VCaP (cell line): ENCODE data around the gene B3GALNT1.
A peak's percentile ranks its signal among the peaks of the same experiment; 100 is the strongest.

ENCODE experiments used
- H3K27ac ChIP-seq: fragments of 450-650 bp; 2 replicates; pipeline ENCODE4 v1.5.1; 2017
- CTCF ChIP-seq: fragments of 450-650 bp; conservative IDR thresholded peaks from 2 replicates; pipeline ENCODE4 v1.5.1; 2017; ENCODE audit warnings: mild to moderate bottlenecking, moderate library complexity

B3GALNT1 gene

GRCh38 chr3:161103776-161104385 is 1.3 kb downstream of the B3GALNT1 start:
- H3K27ac ChIP-seq = peak overlapping the region; percentile 92
- no peak for TF ChIP-seq CTCF

- TF ChIP-seq CTCF = no peak
- H3K27ac ChIP-seq = peak overlapping the region; percentile 18; the same call in 1 of the 2 replicates
Measured at GRCh38 chr3:161101609-161102008, 3.5 kb downstream of the B3GALNT1 start.

- peak overlapping the region; percentile 18; the same call in 1 of the 2 replicates for H3K27ac ChIP-seq
- no peak for TF ChIP-seq CTCF
Measured at GRCh38 chr3:161100994-161101393, 4.2 kb downstream of the B3GALNT1 start.

GRCh38 chr3:161096771-161097367 is 8.3 kb downstream of the B3GALNT1 start:
- H3K27ac ChIP-seq = no peak overlapping the region
- peak; percentile 75 for TF ChIP-seq CTCF

GRCh38 chr3:161093895-161094294 is 11.3 kb downstream of the B3GALNT1 start:
- H3K27ac ChIP-seq = no peak overlapping the region
- no peak for TF ChIP-seq CTCF

GRCh38 chr3:161084277-161084676 is 20.9 kb downstream of the B3GALNT1 start:
- no peak for TF ChIP-seq CTCF
- no peak overlapping the region for H3K27ac ChIP-seq

- H3K27ac ChIP-seq = no peak overlapping the region; the same call in 1 of the 2 replicates
- TF ChIP-seq CTCF = no peak
Measured at GRCh38 chr3:161083131-161083530, 22.0 kb downstream of the B3GALNT1 start.
